ENCODE measurements around the gene FMR1NB.

The FMR1NB gene, protein sequence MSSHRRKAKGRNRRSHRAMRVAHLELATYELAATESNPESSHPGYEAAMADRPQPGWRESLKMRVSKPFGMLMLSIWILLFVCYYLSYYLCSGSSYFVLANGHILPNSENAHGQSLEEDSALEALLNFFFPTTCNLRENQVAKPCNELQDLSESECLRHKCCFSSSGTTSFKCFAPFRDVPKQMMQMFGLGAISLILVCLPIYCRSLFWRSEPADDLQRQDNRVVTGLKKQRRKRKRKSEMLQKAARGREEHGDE

GRCh38 chrX:147981038-147981752, at the start of gene FMR1NB:
Gene FMR1NB (plus strand): TSS chrX:147981337. CDS start chrX:147981403, 66 bp downstream.
- DNase-seq: no peak

DNA sequence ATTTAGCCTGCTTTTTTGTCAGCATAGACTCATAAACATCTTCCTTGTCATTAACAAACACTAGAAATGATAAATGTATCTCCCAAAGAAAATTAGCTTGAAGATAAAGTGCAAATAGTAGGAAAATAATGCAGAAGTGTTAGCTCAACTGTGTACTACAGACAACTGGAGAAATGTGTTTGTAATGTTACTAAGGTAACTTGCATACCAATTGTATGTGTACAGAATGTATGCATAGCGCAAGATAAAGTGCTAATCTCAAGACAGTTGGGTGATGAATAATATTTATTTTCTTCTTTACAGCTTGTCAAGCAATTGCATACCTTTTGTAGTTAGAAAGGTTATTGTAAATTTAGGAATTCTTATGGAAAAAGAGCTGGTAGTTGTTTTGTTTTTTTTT, 47.3 kb upstream of the FMR1NB start:
- DNase-seq: no peak

GRCh38 chrX:147935156-147935758, 45.9 kb upstream of the FMR1NB start:
- DNase-seq: no peak

- no peak for DNase-seq
Observed at GRCh38 chrX:147945286-147945685, 35.9 kb upstream of the FMR1NB start.

DNA sequence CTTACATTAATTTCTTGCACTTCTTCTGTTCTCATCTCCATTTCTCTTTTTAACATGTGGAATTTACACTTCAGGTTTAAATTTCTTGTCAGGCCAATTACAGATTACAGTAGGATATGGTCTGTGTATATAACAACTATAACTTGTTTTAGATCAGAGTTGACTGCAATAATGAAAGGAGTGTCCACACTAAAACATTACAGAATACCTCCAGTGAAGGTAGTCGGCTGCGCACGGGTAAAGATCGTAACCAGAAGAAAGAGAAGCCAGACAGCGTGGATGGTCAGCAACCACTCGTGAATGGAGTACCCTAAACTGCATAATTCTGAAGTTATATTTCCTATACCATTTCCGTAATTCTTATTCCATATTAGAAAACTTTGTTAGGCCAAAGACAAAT, 32.6 kb upstream of the FMR1NB start:
- no peak for DNase-seq

DNA sequence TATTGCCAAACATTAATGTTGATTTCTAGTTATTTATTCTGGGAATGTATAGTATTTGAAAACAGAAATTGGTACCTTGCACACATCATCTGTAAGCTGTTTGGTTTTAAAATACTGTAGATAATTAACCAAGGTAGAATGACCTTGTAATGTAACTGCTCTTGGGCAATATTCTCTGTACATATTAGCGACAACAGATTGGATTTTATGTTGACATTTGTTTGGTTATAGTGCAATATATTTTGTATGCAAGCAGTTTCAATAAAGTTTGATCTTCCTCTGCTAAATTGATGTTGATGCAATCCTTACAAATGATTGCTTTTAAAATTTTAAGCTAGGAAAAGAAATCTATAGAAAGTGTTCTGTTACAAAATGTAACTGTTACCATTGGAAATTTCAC, 30.8 kb upstream of the FMR1NB start:
- no peak for DNase-seq

GRCh38 chrX:147953976-147954375, 27.2 kb upstream of the FMR1NB start:
- DNase-seq: no peak

GRCh38 chrX:147957291-147957690, 23.8 kb upstream of the FMR1NB start:
- DNase-seq: no peak

DNA sequence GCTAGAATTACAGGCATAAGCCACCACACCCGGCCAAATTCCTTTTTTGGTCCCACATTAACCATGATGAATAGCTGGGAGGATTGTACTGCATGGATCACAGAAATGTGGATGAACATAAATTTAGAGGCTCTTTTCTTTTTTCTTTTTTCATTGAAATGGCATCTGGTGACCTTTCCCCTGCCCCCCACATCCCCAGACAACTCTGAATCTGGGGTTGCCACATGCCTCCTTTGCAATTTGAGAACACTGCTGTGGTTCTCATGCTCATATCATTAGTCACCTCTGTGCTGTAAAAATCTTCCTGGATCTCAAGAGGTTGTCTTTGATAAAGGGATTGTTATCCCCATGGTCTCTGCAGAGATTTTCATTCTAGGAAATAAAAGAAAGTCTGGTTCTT, 22.8 kb upstream of the FMR1NB start:
- no peak for DNase-seq

GRCh38 chrX:147960722-147961121, 20.4 kb upstream of the FMR1NB start:
- no peak for DNase-seq

GRCh38 chrX:147962476-147962875, 18.7 kb upstream of the FMR1NB start:
- DNase-seq: no peak

DNA sequence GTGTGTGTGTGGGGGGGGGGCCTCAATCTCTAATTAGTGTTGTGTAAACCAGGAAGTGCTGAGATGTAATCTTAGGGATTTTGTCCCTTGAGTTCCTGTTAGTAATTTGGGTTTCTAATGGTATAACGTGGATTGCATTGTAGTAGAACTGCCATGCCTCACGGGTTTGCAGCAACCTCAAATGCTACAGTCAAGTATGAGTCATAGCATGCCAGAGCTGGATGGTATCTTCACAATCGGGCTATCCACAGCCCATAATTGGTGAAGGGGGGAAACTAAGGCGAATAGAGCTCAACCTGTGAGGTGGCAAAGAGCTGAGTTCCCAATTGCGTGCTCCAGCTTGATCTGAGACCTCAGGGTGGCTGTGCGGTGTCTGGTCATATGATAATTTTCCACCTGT, 2.2 kb upstream of the FMR1NB start:
- DNase-seq: no peak

DNA sequence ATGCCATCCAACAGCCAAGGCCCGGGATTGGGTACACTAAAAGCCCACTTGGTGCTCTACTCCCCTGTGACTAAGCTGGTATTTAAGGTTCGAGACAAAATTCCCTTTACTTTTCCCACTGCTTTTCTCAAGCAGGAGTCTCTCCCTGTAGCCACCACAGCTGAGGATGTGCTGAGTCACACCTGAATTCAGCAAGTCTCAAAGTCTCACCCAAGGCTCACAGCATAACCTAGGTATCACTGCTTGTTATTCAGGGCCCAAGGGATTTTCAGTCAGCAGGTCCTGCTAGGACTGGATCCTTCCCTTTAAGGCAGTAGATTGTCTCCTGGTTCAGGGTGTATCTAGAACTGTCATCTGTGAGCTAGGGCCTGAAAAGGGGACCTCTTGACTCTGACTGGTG, 39.2 kb downstream of the FMR1NB start:
- DNase-seq: no peak

DNA sequence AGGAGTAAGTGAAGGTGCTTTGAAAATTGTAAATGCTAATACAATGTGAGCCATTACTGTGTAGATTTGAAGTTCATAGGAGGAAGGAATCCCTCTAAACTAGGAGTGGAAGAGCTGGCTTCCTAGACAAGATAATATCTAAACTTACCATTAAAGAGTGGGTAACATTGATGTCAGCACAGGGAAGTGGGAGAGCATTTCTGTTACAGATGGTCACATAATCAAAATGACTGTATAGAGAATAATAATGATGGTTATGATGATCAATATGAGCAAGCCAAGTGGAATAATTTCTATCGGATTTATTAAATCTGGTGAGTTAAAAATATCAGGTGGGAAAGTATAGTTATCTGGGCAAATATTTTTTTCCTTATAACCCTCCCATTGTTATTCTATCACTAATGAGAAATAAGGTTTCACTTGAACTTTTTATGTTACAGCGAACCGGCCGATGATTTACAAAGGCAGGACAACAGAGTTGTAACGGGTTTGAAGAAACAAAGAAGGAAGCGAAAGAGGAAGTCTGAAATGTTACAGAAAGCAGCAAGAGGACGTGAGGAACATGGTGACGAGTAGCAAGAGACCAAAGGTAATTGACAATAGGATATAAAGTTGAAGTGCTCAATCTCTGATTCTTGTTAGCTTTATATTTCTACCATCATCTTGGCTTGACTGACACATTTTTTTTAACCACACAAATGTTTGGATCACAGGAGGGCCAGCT, 43.5 kb downstream of the FMR1NB start:
- no peak for DNase-seq

DNA sequence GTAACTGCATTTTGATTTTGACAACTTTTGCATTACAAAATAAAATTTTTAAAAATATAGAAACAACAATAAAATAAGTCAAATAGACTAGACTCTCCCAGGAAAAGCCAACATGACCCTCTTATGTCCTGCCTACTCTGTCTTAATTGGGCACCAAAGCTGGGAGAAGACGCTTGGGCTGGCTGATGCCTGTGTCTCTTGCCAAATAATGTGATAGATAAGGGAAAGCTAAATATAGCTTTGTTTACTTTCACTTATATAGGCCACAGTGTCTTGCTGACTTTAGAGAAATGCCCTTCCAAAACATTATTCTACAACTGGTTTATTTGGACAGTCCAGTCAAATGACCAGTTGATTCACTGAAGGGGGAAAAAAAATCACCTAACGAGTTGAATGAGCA, 54.2 kb downstream of the FMR1NB start:
- DNase-seq: no peak

DNA sequence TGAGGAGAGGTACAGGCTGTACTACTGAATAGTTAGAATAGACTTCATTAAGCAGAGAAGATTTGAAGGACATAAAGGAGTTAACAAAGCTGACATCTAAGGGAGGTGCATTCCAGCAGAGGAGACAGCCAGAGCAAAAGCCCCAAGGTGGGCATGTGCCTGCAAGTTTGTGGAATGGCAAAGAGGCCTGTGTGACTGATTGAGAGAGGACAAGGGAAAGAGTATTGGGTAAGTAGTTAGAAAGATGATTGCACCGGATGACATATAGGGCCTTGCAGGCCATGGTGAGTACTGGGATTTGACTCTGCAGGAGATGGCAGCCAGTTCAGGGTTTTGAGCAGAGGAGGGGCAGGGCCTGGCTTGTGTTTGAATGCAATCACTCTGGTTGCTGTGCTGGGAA, 55.9 kb downstream of the FMR1NB start:
- no peak for DNase-seq

DNA sequence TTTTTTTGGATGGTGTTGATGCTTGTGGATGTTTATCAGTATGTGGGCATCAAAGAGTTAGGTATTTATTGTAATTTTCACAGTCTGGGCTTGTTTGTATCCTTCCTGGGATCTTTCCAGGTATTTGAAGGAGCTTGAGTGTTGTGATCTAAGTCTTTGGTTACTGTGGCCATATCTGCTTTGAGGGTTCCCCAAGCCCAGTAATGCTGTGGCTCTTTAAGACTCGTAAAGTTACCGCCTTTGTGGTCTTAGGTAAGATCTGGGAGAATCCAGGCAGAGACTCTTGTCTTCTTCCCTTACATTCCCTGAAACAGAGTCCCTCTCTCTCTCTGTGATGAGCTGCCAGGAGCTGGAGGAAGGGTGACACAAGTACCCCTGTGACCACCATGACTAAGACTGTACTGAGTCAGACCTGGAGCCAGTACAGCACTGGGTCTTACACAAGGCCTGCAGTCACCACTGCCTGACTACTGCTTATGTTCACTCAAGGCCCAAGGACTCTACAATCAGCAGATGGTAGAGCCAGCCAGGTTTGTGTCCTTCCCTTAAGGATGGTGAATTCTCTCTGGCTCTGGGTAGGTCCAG, 62.2 kb downstream of the FMR1NB start:
- DNase-seq: peak in 1 of 2 experiments; percentile 25

GRCh38 chrX:148047200-148047599, 66.1 kb downstream of the FMR1NB start:
- DNase-seq: no peak

GRCh38 chrX:148049441-148049840, 68.3 kb downstream of the FMR1NB start:
- no peak for DNase-seq

GRCh38 chrX:148051973-148052372, 70.8 kb downstream of the FMR1NB start:
- no peak for DNase-seq

GRCh38 chrX:148067285-148067684, 86.1 kb downstream of the FMR1NB start:
- no peak for DNase-seq

DNA sequence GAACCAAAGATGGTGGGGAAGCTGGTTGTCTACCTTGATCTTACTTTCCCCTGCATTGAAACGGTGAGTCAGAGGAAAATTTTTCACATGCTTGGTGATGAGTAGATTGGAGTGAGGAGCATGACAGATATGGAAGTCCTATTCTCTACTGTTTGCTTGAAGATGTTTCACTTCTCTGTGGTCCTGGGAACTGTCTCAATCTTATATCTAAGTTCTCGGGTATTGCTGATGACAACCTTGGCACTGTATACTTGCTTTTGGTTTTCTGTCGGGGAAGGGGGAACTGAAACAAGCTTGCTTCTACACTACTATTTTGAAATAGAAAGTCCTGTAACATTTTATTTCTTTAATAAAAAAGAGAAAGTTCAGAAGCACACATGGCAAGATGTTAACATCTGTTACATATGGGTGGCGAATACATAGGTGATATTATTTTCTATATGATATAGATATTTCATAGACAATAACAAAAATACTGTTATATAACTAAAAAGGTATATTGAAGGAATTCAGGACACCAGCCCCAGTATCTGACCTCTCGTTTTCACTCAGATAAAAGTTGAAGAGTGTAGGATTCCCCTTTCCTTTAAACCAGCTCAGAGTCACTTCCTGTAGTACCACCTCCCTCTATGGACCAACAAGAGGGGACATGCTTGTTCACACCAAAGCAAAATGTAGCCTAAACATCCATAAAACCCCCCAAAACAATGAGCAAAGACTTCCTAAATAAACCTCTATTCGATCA, 88.8 kb downstream of the FMR1NB start:
- DNase-seq: no peak

DNA sequence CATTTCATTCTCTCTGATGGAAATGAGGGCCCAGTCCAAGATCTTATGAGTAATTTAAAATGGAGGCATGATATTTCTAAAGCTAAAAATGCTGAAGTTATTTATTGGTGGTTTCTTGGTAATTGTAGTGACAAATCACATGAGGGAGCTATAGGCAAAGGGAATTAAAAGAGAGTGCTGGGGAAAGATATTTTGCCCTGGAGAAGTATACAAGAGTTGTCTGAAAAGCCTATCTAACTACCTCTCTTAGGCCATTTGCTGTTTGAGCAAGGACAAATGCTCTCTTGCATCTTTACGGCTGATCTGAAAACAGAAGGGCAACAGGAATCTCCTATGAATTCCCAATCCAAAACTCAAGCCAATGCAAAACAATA, 89.4 kb downstream of the FMR1NB start:
- no peak for DNase-seq
